GM18520 (cell line): ENCODE results near the gene ZNF518A.

ENCODE experiments used
- ATAC-seq: cut with Tn5 transposase; IDR thresholded peaks from one replicate; pipeline ENCODE4 v1.9.1; 2021; ENCODE audit not compliant: unreplicated experiment

ZNF518A gene, protein sequence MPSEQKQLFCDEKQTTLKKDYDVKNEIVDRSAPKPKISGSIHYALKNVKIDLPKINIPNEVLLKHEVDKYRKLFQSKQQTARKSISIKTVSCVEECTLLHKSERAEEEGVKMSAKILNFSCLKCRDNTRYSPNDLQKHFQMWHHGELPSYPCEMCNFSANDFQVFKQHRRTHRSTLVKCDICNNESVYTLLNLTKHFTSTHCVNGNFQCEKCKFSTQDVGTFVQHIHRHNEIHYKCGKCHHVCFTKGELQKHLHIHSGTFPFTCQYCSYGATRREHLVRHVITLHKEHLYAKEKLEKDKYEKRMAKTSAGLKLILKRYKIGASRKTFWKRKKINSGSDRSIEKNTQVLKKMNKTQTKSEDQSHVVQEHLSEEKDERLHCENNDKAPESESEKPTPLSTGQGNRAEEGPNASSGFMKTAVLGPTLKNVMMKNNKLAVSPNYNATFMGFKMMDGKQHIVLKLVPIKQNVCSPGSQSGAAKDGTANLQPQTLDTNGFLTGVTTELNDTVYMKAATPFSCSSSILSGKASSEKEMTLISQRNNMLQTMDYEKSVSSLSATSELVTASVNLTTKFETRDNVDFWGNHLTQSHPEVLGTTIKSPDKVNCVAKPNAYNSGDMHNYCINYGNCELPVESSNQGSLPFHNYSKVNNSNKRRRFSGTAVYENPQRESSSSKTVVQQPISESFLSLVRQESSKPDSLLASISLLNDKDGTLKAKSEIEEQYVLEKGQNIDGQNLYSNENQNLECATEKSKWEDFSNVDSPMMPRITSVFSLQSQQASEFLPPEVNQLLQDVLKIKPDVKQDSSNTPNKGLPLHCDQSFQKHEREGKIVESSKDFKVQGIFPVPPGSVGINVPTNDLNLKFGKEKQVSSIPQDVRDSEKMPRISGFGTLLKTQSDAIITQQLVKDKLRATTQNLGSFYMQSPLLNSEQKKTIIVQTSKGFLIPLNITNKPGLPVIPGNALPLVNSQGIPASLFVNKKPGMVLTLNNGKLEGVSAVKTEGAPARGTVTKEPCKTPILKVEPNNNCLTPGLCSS (N-terminal part only)

DNA sequence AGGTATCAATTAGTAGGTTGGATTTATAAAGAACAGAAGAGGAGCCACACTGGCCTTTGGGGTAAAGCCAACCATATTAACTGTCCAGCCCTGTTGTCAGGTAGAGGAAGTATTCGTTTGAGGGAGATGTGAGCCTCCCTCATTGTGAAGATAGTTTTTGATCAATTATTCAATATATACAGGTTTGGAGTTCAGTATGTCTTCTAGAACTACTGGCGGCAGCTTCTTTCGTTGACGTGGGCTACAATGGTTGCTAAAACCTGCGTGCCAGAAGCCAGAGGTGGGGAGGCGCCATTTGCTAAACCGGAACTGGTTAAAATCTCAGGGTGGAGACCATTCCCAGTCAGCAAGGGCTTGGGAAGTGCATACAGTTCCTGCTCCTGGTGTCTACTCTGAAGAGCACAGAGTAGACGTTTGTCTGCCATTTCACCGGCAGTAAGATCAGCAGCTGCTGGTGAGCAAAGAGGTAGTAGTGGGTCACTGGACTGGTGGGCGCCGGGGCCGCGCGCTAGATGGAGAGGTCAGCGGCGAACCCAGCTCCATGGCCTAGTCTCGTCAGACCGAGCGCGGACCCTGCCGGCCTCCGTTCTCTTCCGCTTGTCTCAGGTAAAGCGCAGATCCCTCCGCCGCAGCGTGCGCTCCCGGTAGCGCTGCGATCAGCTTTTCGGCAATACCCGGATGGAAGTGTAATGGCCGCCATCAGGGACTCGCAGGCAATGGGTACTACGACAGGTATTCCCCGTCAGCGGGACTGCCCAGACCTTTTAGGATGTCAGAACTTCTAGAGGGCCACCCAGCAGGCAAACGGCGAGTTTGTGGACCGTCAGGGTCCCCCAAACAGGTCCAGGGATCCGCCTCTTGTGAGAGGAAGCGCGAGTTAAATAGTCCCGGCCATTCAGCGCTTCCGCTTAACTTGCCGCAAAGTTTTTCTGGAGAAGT lies at the start of gene ZNF518A:
ZNF518A (plus strand) TSS at position 911 of the 939 bp plus-strand sequence. CDS start 26,026 bp downstream, outside the sequence.
- ATAC-seq: peak; percentile 78

DNA sequence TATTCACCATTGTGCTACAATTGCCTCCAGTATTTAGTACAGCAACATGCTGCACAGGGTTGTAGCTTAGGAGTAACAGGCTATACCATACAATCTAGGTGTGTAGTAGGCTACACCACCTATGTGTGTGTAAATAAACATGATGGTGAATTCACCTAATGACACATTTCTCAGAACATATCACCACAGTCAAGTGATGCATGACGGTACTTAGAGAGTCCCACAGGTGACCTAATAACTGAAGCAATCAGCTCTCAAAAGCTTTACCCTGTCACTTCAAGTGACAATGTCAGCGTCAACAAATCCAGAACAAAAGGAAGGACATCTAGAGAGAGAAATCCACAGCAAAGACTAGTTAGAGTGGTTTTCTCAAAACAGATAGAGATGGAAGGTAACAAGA lies 47.9 kb upstream of the ZNF518A start:
- ATAC-seq: no peak

DNA sequence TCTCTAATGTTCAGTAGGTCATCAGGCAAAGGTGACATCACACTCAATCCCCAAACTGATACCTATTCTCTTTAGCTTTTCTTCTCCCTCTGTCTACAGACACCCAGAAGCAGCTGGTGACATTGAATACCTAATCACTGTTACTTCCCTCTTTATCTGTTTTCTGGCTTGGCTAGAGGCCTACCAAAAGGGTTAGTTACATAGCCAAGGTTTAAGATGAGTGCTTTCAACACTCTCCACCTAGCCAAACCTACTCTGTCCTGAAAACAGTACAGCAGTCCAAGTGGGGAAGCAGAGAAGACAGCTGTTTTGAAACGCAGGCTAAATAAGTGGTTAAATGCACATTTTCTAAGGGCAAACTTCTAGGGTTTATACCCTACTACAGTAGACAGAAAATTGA lies 47.3 kb upstream of the ZNF518A start:
- ATAC-seq: no peak

DNA sequence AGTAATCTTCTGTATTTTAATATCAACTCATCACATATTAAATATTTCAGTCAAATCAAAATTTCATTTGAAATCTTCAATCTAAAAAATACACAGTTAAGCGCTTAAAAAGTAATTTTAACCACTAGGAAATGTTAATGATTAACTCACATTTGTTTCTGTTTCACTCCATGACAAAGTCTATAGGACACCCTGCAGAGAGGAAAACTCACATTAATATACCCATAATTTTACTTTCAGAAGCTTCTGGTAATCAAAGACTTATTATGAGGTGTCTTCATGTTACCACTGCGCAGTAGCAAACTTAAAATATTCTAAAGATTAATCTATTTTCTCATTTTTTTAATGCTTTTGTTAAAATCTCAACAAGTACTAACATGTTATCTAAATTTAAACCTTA lies 41.0 kb upstream of the ZNF518A start:
- ATAC-seq: no peak

DNA sequence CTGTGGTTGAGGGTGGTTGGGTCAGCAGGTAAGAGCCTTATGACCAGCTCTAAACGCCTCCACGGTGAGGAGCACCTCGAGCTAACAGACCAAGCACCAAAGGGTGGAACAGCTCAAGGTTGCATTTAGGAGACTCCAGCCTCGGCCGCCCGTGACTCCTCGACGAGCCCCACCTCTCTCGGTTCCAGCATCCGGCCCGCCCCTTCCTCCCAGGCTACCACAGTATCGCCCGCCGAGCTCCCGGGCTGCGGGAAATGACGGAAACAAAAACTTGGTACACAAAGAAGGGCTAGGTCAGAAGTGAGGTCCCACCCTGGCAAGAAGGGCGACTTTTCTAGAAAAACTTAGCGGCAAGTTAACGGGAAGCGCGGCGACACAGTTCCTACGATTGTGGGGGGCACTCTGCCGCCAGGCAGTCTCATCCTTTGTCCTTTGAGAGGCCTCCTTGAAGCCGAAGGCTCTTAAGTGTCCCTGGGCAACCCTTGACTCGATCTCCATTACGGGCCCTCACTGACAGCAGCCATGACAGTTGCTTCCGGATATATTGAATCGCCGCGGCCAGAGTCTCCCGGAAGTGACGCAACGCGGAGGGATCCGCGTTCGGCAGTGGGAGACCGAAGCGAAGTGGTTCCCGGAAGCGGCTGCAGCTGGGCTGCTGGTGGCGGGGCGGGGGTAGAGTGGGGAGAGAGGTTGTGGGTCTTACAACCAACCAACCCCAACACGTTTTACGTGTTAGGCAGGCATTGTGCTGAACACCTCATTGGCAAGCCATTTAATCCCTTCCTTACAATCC lies 40.2 kb upstream of the ZNF518A start:
- peak; percentile 63 for ATAC-seq

DNA sequence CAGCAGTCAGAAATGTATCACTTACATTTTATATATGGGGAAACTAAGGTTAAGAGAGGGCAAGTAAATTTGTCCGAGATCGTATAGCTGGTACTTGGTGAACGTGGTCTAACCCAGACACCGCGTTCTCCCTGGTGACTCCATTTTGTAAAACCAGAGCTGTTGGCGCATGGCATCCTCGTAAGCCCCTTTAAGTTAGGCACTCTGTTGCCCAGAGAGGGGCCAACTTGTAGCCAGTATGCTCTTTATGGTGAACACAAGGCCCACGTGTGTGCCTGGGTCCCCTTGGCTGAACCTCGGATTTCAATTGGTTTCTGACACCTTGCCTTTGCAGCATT lies 39.7 kb upstream of the ZNF518A start:
- ATAC-seq: no peak

DNA sequence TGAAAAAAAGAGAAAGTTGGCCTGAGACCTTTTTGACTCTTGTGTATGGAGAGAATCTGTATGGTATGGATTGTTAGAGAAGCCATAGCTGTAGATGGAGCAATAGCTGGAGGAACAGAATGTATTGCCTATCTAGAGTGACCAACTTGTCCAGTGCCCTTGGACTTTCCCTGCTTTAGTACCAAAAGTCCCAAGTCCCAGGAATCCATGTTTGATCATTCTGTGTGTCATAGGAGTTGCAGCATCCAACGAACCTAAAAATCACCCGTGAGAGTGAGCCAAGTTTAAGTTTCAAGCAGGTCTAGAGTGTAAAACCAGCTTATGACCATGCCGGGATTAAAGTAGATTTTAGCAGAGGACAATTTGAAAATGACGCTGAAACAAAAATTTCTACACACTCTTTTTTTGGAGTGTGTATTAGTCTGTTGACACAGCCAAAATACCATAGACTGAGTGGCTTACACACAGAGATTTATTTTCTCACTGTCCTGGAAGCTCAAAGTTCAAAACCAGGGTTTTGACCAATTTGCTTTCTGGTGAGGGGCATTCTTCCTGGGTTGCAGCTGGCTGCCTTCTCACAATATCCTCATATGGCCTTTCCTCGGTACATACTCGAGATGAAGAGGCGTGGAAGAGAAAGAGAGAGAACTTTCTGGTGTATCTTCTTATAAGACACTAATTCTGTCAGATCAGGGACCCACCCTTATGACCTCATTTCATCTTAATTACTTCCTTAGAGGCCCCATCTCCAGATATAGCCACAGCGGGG lies 36.9 kb upstream of the ZNF518A start:
- no peak for ATAC-seq

DNA sequence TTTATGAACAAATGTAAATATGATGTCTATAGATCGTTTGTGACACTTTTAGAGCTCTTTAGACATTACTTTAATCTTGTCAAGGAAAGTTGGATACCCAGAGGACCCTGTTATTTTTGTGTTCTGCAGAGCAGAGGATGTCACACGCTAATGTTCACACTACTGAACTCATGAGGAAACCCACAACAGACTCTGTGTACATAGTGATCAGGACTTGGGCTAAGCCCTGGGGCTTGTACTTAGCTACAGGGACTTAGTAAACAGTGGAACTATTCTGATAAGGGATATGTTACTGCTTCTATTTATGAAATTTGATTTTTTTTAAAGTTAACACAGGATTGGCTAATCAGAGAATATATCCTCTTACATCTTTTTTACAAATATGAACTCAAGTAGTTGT lies 36.1 kb upstream of the ZNF518A start:
- no peak for ATAC-seq

DNA sequence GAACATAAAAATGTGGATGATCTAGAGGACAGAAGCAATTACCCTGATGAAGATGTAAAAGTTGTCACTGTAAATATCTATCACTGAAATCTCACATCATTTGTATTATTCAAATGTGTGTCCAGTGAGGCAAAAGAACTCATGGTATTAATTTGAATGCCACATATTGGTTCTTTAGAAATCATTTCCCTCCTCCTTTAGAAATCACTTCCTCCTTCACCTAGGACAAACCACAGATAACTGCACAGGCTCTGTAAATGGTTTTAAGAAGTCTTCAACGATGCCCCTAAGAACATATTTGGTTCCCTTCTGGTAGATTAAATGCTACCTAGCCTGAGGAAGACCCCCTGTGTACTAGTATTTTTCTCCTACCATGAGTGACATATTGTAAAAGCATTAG lies 33.1 kb upstream of the ZNF518A start:
- ATAC-seq: no peak

DNA sequence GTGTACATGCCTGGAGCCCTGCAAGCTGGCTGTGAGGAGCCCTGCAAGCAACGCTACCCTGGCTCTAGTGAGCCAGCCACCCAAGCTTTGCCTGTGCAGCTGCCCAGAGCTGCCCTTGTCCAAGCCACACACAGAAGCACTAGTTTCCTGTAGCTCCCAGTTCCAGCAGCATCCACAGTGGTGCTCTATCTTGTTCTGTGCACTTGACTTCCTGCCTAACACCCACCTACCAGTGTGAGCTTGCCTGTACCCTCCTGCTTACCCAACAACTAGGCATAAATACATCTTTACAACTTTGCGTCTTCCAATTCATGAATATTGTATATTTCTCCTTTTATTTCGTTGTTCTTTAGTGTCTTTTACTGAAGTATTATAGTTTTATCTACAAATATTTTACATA lies 32.2 kb upstream of the ZNF518A start:
- no peak for ATAC-seq

DNA sequence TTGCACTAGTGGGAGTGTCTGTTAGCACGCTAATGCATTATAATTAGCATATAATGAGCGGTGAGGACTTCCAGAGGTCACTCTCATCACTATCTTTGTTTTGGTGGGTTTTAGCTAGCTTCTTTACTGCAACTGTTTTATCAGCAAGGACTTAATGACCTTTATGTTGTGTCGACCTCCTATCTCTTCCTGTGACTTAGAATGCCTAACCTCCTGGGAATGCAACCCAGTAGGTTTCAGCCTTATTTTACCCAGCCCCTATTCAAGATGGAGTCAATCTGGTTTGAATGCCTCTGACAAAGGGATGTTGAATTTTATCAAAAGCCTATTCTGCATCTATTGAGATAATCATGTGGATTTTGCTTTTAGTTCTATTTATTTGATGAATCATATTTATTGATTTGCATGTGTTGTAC lies 22.5 kb upstream of the ZNF518A start:
- no peak for ATAC-seq

DNA sequence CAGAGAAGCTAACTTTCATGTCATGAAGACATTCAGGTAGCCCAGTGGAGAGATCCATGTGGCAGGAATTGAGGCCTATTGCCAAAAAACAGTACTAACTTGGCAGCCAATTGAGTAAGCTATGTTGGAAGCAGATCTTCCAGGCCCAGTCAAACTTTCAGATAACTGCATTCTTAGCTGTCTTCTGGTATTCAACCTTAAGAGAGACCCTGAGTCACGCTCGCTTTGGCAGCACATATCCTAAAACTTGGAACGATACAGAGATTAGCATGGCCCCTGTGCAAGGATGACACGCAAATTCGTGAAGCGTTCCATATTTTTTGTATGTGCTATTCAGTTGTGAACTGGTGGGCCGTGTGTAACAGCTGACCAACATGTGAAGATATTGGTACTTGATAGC lies 17.6 kb upstream of the ZNF518A start:
- ATAC-seq: no peak

DNA sequence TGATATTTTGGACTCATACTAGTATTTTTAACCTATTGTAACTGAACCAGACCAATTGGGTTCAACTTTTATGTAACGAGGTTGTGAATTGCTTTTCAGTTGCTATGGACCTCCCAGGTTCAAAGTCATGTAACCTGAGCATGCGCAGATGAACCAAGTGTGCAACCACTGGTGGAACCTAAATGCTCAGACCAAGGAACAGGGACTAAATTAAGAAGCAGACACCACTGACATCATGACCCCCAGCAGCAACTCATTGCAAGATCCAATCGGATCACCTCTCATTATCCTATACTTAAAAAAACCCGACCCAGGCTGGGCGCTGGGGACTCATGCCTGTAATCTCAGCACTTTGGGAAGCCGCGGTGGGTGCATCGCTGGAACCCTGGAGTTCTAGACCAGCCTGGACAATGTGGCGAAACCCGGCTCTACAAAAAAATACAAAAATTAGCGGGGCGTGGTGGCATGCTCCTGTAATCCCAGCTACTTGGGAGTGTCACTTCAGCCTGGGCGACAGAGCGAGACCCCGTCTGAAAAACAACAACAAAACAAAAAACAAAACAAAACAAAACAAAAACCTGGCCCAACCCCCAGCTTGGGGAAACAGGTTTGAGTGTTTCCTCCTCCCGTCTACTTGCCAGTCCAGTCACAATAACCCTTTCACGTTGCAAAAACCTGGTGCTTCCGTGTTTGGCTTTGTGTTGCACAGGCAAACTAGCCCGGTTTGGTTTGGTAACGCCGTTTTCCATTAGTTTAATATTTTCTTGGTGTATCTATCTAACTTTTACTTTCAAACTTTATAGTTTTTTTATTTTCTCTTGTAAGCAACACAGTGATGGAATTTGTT lies 11.3 kb upstream of the ZNF518A start:
- no peak for ATAC-seq

DNA sequence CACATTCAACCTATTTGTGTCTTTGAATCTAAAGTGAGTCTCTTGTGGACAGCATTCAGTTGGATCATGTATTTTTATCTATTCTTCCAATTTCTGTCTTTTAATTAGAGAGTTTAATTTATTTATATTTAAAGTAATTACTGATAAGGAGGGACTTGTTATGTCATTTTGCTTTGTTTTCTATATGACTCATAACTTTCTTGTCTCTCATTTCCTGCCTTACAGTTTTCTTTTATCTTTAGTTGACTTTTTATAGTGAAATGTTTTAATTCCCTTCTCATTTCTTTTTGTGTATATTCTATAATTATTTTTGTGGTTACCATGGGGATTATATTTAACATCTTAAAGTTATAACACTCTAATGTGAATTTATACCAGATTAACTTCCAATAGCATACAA lies 7.3 kb upstream of the ZNF518A start:
- ATAC-seq: no peak

DNA sequence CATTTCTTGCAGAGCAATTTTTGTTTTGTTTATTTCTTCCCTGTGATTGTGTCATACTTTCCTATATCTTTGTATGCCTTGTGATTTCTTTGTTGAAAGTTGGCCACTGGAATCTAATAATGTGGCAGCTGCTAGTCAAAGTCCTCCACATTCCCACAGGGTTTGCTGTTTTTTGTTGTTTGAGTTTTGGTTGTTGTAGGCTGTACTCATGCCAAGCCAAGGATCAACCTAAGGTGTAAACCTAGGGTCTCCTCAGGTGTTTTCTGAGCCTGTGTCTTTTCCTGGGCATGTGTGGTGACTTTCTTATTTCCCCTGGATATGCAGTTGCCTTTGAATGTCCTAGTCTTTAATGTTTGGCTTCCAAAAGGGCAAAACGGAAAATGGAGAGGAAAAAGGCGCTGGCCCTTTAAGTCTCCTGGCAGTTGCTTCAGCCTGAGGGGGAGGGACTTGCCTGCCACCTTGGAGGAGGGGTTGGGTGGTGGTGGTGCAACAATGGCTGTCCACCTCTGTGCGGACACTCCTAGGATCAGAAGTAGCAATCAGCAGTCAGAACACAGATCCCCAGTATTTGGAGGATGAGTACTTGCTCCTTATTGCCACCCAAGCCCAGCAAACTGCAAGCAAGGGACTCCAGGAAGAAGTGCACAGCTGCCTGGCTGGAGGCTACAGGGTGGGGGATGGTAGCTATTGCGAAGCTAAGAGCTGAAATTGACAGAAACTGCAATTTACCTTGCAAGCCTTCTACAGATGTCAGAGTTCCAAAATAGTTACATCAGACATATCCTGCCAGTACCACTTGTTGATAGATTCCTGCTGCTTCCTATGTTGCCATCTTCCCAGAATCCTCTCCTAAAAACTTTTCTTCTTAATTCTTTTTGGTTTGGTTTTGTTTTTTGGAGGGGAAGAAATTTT lies 5.6 kb upstream of the ZNF518A start:
- ATAC-seq: no peak

DNA sequence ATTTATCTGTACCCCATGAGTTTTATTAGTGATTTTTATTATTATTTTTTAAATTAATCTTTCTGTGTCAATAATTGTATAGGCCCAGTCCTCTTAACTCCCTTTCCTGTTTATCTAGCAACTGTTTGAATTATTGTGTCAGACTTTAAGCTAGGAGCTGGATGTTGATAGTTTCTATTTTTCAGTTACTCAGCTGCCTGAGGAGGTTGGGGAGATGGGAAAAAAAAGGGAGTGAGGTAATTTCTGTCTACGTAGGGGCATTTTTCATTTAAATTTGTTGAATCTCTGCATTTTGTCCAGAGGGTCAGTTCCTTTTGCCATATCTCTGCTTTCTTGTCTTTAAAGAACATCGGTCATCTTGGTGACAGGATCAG lies 5.0 kb upstream of the ZNF518A start:
- ATAC-seq: no peak

DNA sequence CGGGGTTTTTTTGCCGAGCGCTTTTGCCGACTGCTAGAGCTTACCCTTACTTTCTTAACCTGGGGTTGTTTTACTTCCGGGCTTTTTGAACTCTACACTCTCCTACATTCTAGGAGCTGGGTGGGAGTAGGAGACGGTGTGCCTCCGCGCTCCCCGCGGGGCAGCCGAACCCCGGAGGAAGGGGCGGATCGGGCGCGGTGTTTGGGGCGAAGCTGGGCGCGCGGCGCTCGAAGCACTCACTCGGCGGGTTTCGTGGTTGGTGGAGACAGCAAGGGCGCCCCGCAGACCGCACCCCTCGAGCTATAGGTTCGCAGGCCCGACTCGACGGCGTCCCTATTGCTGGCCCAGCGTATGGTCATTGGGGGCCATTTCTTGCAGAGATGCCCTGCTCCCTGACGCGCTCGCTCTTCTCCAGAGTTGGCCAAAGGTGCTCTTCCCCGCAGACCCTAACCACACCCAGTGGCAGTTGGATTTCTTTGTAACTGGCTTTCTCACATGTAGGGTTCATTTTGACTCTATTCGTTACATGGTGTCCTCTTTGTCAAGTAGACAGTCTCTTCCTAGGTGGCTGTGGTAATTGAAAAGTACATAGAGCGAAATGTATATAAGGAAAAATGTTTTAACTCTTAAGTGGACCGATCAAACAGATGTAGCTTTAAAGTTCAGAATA lies 364 bp downstream of the ZNF518A start:
- peak; percentile 24 for ATAC-seq
